Heart left ventricle (tissue), 13 donors: Measurements from ENCODE around the gene ACSM2B.

Experiments
- POLR2A ChIP-seq, 2 donors: fragments of 450-650 bp; IDR thresholded peaks; one replicate each; pipeline ENCODE4 v1.6.1; 2017; ENCODE audit warnings: antibody characterized with exemption in 2 of 2, mild to moderate bottlenecking in 2 of 2, moderate library complexity in 2 of 2
- TF ChIP-seq, protein P1 (sequence below), 12 donors: fragments of 200-600 bp; sonication (generic) in 4 of 12; IDR thresholded peaks; one replicate each; pipeline versions ENCODE4 v1.5.0 to v1.8.0; 2018 to 2022; ENCODE audit warnings: antibody characterized with exemption in 12 of 12, mild to moderate bottlenecking in 5 of 12
- donor health status: ischemic (EF 13 %, LVEDD 7.1; RV severe dilation, severe dysfunction).
- donor health status: DM: no; HTN: yes; CAD: no.
- donor health status: DM: no; HTN: no; CAD: no.
- donor health status: ischemic (EF 25% LVEDD 6.9; RV normal size, moderate dysfunction).
- donor health status: ischemic (EF 25% LVEDD 5.7; RV mildly dilated, moderate dysfunction).
- donor health status: ischemic (EF 35%, LVEDD 5.7; RV mildly dilated, moderate dysfunction).
- donor health status: nonischemic (EF 11% LVEDD 7.7; RV severe dilation, severe dysfunction).
- donor health status: DM: yes; HTN: yes; CAD: no.
- donor health status: PGD.
- donor health status: ischemic (EF 29% LVEDD 5.4; RV normal size, mild dysfunction).
- donor health status: nonischemic (EF 23%, LVEDD 6.1; RV moderate dilation, normal function).

DNA sequence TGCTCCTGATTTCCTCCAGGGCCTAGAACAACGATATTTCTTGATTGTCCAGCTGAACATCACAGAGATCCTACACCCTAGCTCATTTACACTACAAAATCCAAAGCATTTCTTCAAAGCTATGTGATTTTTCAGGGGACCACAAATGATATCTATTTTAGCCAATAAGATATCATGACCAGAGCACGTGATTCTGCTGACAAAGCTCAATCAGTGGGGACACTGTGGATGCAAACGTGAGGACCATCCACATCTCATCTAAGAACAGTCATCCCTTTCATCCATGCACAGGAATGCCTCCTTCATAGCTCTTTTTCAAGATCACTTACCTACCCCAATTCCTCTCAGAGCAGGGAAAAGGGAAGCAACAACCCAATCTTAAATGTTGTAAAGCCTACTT is 56.9 kb downstream of the ACSM2B start:
- TF ChIP-seq, protein P1, sequence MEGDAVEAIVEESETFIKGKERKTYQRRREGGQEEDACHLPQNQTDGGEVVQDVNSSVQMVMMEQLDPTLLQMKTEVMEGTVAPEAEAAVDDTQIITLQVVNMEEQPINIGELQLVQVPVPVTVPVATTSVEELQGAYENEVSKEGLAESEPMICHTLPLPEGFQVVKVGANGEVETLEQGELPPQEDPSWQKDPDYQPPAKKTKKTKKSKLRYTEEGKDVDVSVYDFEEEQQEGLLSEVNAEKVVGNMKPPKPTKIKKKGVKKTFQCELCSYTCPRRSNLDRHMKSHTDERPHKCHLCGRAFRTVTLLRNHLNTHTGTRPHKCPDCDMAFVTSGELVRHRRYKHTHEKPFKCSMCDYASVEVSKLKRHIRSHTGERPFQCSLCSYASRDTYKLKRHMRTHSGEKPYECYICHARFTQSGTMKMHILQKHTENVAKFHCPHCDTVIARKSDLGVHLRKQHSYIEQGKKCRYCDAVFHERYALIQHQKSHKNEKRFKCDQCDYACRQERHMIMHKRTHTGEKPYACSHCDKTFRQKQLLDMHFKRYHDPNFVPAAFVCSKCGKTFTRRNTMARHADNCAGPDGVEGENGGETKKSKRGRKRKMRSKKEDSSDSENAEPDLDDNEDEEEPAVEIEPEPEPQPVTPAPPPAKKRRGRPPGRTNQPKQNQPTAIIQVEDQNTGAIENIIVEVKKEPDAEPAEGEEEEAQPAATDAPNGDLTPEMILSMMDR (IDR thresholded peaks at IDR 0.05): no peak
- no peak for TF ChIP-seq POLR2A (IDR thresholded peaks at IDR 0.05)
